Thoracic aorta (tissue), 2 donors: Measurements from ENCODE around the gene BHLHE40. TPM values are rescaled to one million over a fixed set of nuclear protein-coding genes. Genes with fewer than 3 reads are reported as not detected.

Source experiments
- ATAC-seq: fragments of 150-250 bp; one replicate; pipeline ENCODE4 v1.8.0; 2017; ENCODE audit warnings: low read depth; ENCODE audit not compliant: insufficient number of reproducible peaks, low FRiP score
- DNase-seq: peaks from one replicate; pipeline ENCODE4 v3.0.0-alpha.2; 2020; ENCODE audit warnings: low spot score
- H3K27ac ChIP-seq, 2 donors: fragments of 200-600 bp; sonication (generic); 1 replicate in 1 of 2; 2 replicates in 1 of 2; pipeline ENCODE4 v1.5.1; 2016; ENCODE audit warnings: mild to moderate bottlenecking in 2 of 2, moderate library complexity in 2 of 2
- H3K27me3 ChIP-seq: fragments of 200-600 bp; sonication (generic); replicated peaks from 2 replicates; pipeline ENCODE4 v1.6.0; 2016; ENCODE audit warnings: mild to moderate bottlenecking; ENCODE audit not compliant: insufficient read depth
- H3K36me3 ChIP-seq: fragments of 200-600 bp; sonication (generic); one replicate; pipeline ENCODE4 v1.5.1; 2016
- H3K4me1 ChIP-seq, 2 donors: fragments of 200-600 bp; sonication (generic); 1 replicate in 1 of 2; 2 replicates in 1 of 2; pipeline versions ENCODE4 v1.5.1 to v1.6.0; 2016; ENCODE audit warnings: low read depth in 2 of 2, mild to moderate bottlenecking in 1 of 2; ENCODE audit not compliant: control insufficient read depth in 1 of 2
- H3K4me3 ChIP-seq: fragments of 200-600 bp; sonication (generic); 2 replicates; pipeline ENCODE4 v1.5.1; 2016; ENCODE audit warnings: mild to moderate bottlenecking
- H3K9me3 ChIP-seq: fragments of 200-600 bp; sonication (generic); 2 replicates; pipeline ENCODE4 v1.5.1; 2016
- total RNA-seq, 2 donors: library from RNA; depleted of rRNA; stranded (reverse); fragments of >200 nt; gene quantifications; one replicate each; pipeline versions ENCODE4 v1.1.0 to v1.2.3, GENCODE V29; 2016
- TF ChIP-seq, protein P1 (sequence below): fragments of 200-600 bp; sonication (generic); IDR thresholded peaks from one replicate; pipeline ENCODE4 v1.5.1; 2019; ENCODE audit warnings: antibody characterized with exemption

BHLHE40 gene
- total RNA-seq, 2 donors from 2014 or later: 47.2 to 109 TPM

DNA sequence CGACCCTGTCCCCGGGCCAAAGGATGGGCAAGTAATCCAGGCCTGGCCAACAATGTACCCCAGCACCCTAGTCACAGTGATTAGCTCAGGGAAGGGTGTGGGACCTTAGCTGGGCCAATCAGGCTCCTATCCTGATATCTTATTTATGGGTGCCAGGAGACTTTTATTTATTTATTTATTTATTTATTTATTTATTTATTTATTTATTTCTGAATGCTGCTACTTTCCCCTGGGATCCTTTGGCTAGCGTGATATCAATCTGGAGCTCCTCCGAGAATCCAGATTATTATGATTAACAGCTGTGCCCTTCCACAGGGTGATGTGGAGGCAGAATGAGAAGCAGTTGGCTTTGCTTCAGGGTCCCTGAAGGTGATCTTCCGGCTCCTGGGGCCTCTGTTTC is 32.2 kb upstream of the BHLHE40 start:
- no peaks in the 10 kb centered on the region for H3K36me3 ChIP-seq
- H3K4me1 ChIP-seq: peaks cover 3 to 21% of the 10 kb centered on the region in 2 donors
- no peak overlapping the region for H3K27ac ChIP-seq
- no peak for ATAC-seq
- H3K4me3 ChIP-seq: no peak overlapping the region
- TF ChIP-seq, protein P1, sequence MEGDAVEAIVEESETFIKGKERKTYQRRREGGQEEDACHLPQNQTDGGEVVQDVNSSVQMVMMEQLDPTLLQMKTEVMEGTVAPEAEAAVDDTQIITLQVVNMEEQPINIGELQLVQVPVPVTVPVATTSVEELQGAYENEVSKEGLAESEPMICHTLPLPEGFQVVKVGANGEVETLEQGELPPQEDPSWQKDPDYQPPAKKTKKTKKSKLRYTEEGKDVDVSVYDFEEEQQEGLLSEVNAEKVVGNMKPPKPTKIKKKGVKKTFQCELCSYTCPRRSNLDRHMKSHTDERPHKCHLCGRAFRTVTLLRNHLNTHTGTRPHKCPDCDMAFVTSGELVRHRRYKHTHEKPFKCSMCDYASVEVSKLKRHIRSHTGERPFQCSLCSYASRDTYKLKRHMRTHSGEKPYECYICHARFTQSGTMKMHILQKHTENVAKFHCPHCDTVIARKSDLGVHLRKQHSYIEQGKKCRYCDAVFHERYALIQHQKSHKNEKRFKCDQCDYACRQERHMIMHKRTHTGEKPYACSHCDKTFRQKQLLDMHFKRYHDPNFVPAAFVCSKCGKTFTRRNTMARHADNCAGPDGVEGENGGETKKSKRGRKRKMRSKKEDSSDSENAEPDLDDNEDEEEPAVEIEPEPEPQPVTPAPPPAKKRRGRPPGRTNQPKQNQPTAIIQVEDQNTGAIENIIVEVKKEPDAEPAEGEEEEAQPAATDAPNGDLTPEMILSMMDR: no peak
- DNase-seq: no peak
- H3K27me3 ChIP-seq: no peaks in the 10 kb centered on the region
- H3K9me3 ChIP-seq: no peaks in the 10 kb centered on the region

DNA sequence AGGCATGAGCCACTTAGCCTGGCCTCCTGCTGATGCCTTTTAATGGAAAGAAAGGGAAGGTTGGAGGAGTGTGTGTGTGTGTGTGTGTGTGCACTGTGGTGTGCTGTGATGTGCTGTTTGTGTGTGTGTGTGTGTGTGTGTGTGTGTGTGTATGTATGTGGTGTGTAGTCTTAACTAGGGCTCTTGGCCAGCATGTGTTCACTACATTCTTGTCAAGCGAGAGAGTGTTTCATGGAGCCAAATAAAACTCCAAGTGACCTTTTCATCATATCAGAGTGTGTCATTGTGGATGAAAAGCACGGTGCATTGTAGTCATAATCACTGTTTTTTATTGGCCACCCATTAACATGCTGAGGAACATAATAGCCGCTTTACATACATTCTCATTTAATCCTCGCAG is 30.8 kb upstream of the BHLHE40 start:
- H3K4me3 ChIP-seq: no peak overlapping the region
- TF ChIP-seq, protein P1: no peak
- H3K36me3 ChIP-seq: no peaks in the 10 kb centered on the region
- no peak overlapping the region for H3K27ac ChIP-seq
- no peaks in the 10 kb centered on the region for H3K27me3 ChIP-seq
- H3K9me3 ChIP-seq: no peaks in the 10 kb centered on the region
- peaks cover 3 to 21% of the 10 kb centered on the region in 2 donors for H3K4me1 ChIP-seq
- no peak for ATAC-seq
- DNase-seq: no peak

DNA sequence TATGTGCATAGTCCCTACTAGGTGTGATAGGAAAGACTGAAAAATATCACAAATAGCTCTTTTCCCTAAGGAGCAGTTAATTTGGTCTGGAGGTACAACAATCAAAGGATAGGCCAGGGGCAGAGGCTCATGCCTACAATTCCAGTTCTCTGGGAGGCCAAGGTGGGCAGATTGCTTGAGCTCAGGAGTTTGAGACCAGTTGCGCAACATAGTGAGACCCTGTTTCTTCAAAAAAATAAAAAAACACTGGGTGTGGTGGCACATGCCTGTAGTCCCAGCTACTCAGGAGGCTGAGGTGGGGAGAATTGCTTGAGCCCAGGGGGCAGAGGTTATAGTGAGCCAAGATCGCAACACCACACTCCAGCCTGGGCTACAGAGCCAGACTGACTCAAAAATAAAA is 30.2 kb upstream of the BHLHE40 start:
- H3K27me3 ChIP-seq: no peaks in the 10 kb centered on the region
- TF ChIP-seq, protein P1: no peak
- DNase-seq: no peak
- H3K9me3 ChIP-seq: no peaks in the 10 kb centered on the region
- no peak for ATAC-seq
- no peak overlapping the region for H3K27ac ChIP-seq
- H3K4me1 ChIP-seq: peaks cover 3 to 21% of the 10 kb centered on the region in 2 donors
- no peaks in the 10 kb centered on the region for H3K36me3 ChIP-seq
- H3K4me3 ChIP-seq: no peak overlapping the region

DNA sequence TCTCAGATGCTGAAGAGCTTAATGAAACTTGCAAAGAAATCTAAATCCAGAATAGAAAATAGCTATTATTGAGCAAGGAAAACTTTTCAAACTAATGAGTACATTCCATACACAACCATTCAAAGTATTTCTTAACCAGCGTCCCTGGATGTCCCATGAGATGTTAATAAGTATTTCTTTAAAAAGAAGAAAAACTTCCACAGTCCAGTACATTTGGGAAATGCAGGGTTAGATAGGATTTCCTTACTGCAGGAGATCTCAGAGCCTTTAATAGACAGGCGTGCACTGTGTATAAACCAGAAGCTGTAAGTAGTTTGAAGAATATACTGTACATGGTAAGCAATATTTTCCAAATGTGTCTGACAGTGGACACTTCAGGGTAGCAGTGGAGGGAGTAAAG is 29.6 kb upstream of the BHLHE40 start:
- Histone ChIP-seq H3K4me3 (no peak overlapping the region), H3K27me3 (no peaks in the 10 kb centered on the region), H3K27ac (no peak overlapping the region), H3K9me3 (no peaks in the 10 kb centered on the region), H3K36me3 (no peaks in the 10 kb centered on the region), H3K4me1 (peaks cover 3 to 21% of the 10 kb centered on the region in 2 donors)
- ATAC-seq (no peak), DNase-seq (no peak)
- TF ChIP-seq, protein P1: no peak

DNA sequence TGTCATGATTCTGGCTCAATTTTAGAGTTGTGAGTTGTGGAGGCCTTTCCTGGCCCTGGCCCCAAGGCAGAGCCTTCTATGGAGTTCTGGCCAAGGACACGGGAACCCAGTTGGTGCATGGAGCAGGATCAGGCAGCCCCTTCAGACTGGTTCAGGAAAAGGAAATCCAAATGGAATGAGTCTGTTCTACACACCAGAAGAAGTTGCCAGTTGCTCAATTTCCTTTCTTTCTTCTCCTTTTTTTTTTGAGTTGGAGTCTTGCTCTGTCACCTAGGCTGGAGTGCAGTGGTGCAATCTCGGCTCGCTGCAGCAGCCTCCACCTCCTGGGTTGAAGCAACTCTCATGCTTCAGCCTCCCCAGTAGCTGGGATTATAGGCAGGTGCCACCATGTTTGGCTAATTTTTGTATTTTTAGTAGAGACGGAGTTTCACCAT is 28.9 kb upstream of the BHLHE40 start:
- H3K4me1 ChIP-seq: peaks cover 3 to 21% of the 10 kb centered on the region in 2 donors
- H3K4me3 ChIP-seq: no peak overlapping the region
- H3K27ac ChIP-seq: no peak overlapping the region
- ATAC-seq: no peak
- no peaks in the 10 kb centered on the region for H3K27me3 ChIP-seq
- TF ChIP-seq, protein P1: no peak
- no peak for DNase-seq
- H3K9me3 ChIP-seq: no peaks in the 10 kb centered on the region
- H3K36me3 ChIP-seq: no peaks in the 10 kb centered on the region
